Measurements from ENCODE around the gene C2orf76.

The C2orf76 gene

DNA sequence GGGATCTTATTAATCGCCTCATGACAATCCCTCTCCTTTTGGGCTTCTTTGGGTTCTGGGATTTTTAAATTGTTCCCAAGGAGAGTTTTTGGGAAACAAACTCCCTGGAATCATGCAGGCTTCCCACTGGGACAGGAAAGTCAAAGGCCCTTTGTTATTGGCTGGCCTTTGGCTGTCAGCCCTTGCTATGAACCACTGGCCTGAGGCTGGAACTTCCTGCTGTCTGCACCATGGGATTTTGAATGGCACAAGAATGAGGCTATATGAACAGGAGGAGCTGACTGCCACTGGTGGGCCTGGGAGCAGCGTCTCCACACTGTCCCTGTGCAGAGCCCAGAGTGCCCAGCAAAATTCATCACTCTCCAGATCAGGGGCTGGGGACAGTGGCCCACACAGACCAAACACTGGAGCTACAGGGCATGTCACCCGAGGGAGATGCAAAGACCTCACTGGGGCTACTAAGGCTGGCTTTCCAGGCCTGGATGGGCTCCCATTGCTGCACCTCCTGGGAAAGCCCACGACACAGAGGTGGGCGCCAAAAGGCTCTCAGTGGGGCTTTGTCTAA is 107.3 kb downstream of the C2orf76 start:
- no peak for TF ChIP-seq ZFP30 (CRISPR knock-in tag; IDR thresholded peaks at IDR 0.05)
- TF ChIP-seq ISL1 (CRISPR knock-in tag; IDR thresholded peaks at IDR 0.05): no peak
- TF ChIP-seq ESRRG (CRISPR knock-in tag; IDR thresholded peaks at IDR 0.05): no peak
- no peak for TF ChIP-seq ARNTL (CRISPR knock-in tag; IDR thresholded peaks at IDR 0.05; ENCODE audit: borderline replicate concordance, low read depth)
- no peak for TF ChIP-seq PATZ1 (CRISPR knock-in tag; IDR thresholded peaks at IDR 0.05; ENCODE audit: borderline replicate concordance)
- TF ChIP-seq ZNF70 (CRISPR knock-in tag; IDR thresholded peaks at IDR 0.05): no peak
- no peak for TF ChIP-seq SNAI2 (CRISPR knock-in tag; IDR thresholded peaks at IDR 0.05)
- TF ChIP-seq ZC3H10 (CRISPR knock-in tag; IDR thresholded peaks at IDR 0.05): no peak
- no peak for TF ChIP-seq TSHZ2 (CRISPR knock-in tag; IDR thresholded peaks at IDR 0.05)
- no peak for TF ChIP-seq PPARA (CRISPR knock-in tag; IDR thresholded peaks at IDR 0.05; ENCODE audit: borderline replicate concordance)
- TF ChIP-seq CSDC2 (CRISPR knock-in tag; IDR thresholded peaks at IDR 0.05): no peak
- TF ChIP-seq ZNF565 (CRISPR knock-in tag; conservative IDR thresholded peaks at IDR 0.05; ENCODE audit: low read depth): no peak
- TF ChIP-seq OSR1 (CRISPR knock-in tag; IDR thresholded peaks at IDR 0.05): no peak
- no peak for ATAC-seq

DNA sequence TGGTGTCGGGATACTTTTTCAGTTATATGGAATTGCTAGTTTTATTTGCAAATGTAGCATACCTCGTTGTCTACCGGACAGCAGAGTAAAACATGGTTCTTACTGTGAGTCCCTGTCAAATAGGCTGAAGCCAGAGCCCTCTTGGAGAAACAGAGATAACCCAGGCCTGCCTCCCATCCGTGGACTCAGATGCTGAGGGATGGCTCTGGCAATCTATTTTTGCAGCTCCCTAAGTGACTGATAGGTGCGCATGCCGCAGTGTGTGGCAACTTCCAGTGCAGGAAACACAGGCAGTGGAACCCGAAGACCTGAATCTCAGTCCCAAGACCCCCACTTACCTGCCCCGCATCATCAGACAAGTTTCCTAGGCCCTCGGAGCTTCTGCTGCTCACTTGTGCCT is 109.4 kb downstream of the C2orf76 start:
- TF ChIP-seq ARNTL (CRISPR knock-in tag; IDR thresholded peaks at IDR 0.05; ENCODE audit: borderline replicate concordance, low read depth): no peak
- TF ChIP-seq ZFP30 (CRISPR knock-in tag; IDR thresholded peaks at IDR 0.05): no peak
- no peak for TF ChIP-seq ZFP3 (CRISPR knock-in tag; IDR thresholded peaks at IDR 0.05)
- no peak for TF ChIP-seq TCF4 (CRISPR knock-in tag; IDR thresholded peaks at IDR 0.05; ENCODE audit: borderline replicate concordance)
- TF ChIP-seq PATZ1 (CRISPR knock-in tag; IDR thresholded peaks at IDR 0.05; ENCODE audit: borderline replicate concordance): no peak
- TF ChIP-seq ZNF565 (CRISPR knock-in tag; conservative IDR thresholded peaks at IDR 0.05; ENCODE audit: low read depth): no peak
- TF ChIP-seq ISL1 (CRISPR knock-in tag; IDR thresholded peaks at IDR 0.05): no peak
- TF ChIP-seq, protein P1, sequence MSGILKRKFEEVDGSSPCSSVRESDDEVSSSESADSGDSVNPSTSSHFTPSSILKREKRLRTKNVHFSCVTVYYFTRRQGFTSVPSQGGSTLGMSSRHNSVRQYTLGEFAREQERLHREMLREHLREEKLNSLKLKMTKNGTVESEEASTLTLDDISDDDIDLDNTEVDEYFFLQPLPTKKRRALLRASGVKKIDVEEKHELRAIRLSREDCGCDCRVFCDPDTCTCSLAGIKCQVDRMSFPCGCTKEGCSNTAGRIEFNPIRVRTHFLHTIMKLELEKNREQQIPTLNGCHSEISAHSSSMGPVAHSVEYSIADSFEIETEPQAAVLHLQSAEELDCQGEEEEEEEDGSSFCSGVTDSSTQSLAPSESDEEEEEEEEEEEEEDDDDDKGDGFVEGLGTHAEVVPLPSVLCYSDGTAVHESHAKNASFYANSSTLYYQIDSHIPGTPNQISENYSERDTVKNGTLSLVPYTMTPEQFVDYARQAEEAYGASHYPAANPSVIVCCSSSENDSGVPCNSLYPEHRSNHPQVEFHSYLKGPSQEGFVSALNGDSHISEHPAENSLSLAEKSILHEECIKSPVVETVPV (CRISPR knock-in tag; IDR thresholded peaks at IDR 0.05): no peak
- TF ChIP-seq ZNF8 (CRISPR knock-in tag; IDR thresholded peaks at IDR 0.05): no peak
- no peak for TF ChIP-seq ZC3H10 (CRISPR knock-in tag; IDR thresholded peaks at IDR 0.05)
- no peak for TF ChIP-seq BACH2 (CRISPR knock-in tag; IDR thresholded peaks at IDR 0.05; ENCODE audit: borderline replicate concordance)
- TF ChIP-seq OSR1 (CRISPR knock-in tag; IDR thresholded peaks at IDR 0.05): no peak
- no peak for TF ChIP-seq ZNF70 (CRISPR knock-in tag; IDR thresholded peaks at IDR 0.05)
- TF ChIP-seq GLIS3 (CRISPR knock-in tag; IDR thresholded peaks at IDR 0.05): no peak
- TF ChIP-seq RARB (CRISPR knock-in tag; IDR thresholded peaks at IDR 0.05): no peak
- no peak for TF ChIP-seq CREB5 (CRISPR knock-in tag; IDR thresholded peaks at IDR 0.05; ENCODE audit: low read depth)
- ATAC-seq: no peak

- no peak for ATAC-seq
- TF ChIP-seq POU6F1 (CRISPR knock-in tag; IDR thresholded peaks at IDR 0.05; ENCODE audit: borderline replicate concordance, low read depth): no peak
- no peak for TF ChIP-seq ZC3H10 (CRISPR knock-in tag; IDR thresholded peaks at IDR 0.05)
- no peak for TF ChIP-seq CREB5 (CRISPR knock-in tag; IDR thresholded peaks at IDR 0.05; ENCODE audit: low read depth)
- TF ChIP-seq TCF4 (CRISPR knock-in tag; IDR thresholded peaks at IDR 0.05; ENCODE audit: borderline replicate concordance): no peak
- TF ChIP-seq ZNF8 (CRISPR knock-in tag; IDR thresholded peaks at IDR 0.05): no peak
- no peak for TF ChIP-seq ZFP3 (CRISPR knock-in tag; IDR thresholded peaks at IDR 0.05)
- TF ChIP-seq ZNF70 (CRISPR knock-in tag; IDR thresholded peaks at IDR 0.05): no peak
- TF ChIP-seq CSDC2 (CRISPR knock-in tag; IDR thresholded peaks at IDR 0.05): no peak
Measured at GRCh38 chr2:119256582-119256921, 110.1 kb downstream of the C2orf76 start.
